ENCODE measurements around the gene EIPR1. TPM values are rescaled to one million over a fixed set of nuclear protein-coding genes. Genes with fewer than 3 reads are reported as not detected.
"Not testable (repeated sequence)": the region's sequence is repeated elsewhere in the genome, so short reads cannot be mapped to it uniquely, and the experiment has no call there.

Gene EIPR1
- total RNA-seq, 1 donor from 2014 or later: 27.2 TPM

- no peak for DNase-seq (ENCODE audit: low read depth in 2 of 2)
Measured at GRCh38 chr2:3403587-3404334, 26.1 kb upstream of the EIPR1 start.

GRCh38 chr2:3399829-3400228, 22.2 kb upstream of the EIPR1 start:
- DNase-seq (ENCODE audit: low read depth in 2 of 2): peak; percentile 16 to 17

GRCh38 chr2:3399381-3399780, 21.8 kb upstream of the EIPR1 start:
- no peak for DNase-seq (ENCODE audit: low read depth in 2 of 2)

GRCh38 chr2:3398857-3399256, 21.2 kb upstream of the EIPR1 start:
- DNase-seq (ENCODE audit: low read depth in 2 of 2): no peak

- DNase-seq (ENCODE audit: low read depth in 2 of 2): no peak
Measured at GRCh38 chr2:3396920-3397559, 19.4 kb upstream of the EIPR1 start.

- no peak for DNase-seq (ENCODE audit: low read depth in 2 of 2)
Measured at GRCh38 chr2:3392216-3392615, 14.6 kb upstream of the EIPR1 start.

GRCh38 chr2:3390041-3390440, 12.4 kb upstream of the EIPR1 start:
- peak in 1 of 2 donors; percentile 44 for DNase-seq (ENCODE audit: low read depth in 2 of 2)

GRCh38 chr2:3389193-3389592, 11.6 kb upstream of the EIPR1 start:
- DNase-seq (ENCODE audit: low read depth in 2 of 2): no peak

GRCh38 chr2:3388412-3388738, 10.8 kb upstream of the EIPR1 start:
- no peak for DNase-seq (ENCODE audit: low read depth in 2 of 2)

GRCh38 chr2:3387644-3388411, 10.2 kb upstream of the EIPR1 start:
- no peak for DNase-seq (ENCODE audit: low read depth in 2 of 2)

GRCh38 chr2:3387011-3387410, 9.4 kb upstream of the EIPR1 start:
- DNase-seq (ENCODE audit: low read depth in 2 of 2): peak; percentile 53 to 62

GRCh38 chr2:3386448-3386958, 8.9 kb upstream of the EIPR1 start:
- DNase-seq (ENCODE audit: low read depth in 2 of 2): peak in 1 of 2 donors; percentile 15

- DNase-seq (ENCODE audit: low read depth in 2 of 2): peak; percentile 76 to 89
Measured at GRCh38 chr2:3379647-3380534, 2.3 kb upstream of the EIPR1 start, which contains the start of gene TRAPPC12. TSS of gene TRAPPC12 (plus strand) at chr2:3379694. CDS start at chr2:3387624, 7,930 bp downstream.

GRCh38 chr2:3379339-3379646, 1.7 kb upstream of the EIPR1 start:
- no peak for DNase-seq (ENCODE audit: low read depth in 2 of 2)

GRCh38 chr2:3377279-3377611, 373 bp downstream of the EIPR1 start:
- peak; percentile 63 to 70 for DNase-seq (ENCODE audit: low read depth in 2 of 2)

GRCh38 chr2:3376821-3377220, 797 bp downstream of the EIPR1 start:
- no peak for DNase-seq (ENCODE audit: low read depth in 2 of 2)

- DNase-seq (ENCODE audit: low read depth in 2 of 2): not testable (repeated sequence)
Measured at GRCh38 chr2:3369340-3370181, 8.1 kb downstream of the EIPR1 start.

- no peak for DNase-seq (ENCODE audit: low read depth in 2 of 2)
Measured at GRCh38 chr2:3368261-3368722, 9.3 kb downstream of the EIPR1 start.

- no peak for DNase-seq (ENCODE audit: low read depth in 2 of 2)
Measured at GRCh38 chr2:3365219-3365618, 12.4 kb downstream of the EIPR1 start.
